Esophagus squamous epithelium (tissue), 4 donors: Measurements from ENCODE around the gene UGT1A10.
"Not testable (repeated sequence)": the region's sequence is repeated elsewhere in the genome, so short reads cannot be mapped to it uniquely, and the experiment has no call there.

Experiments
- POLR2A ChIP-seq, 4 donors: fragments of 450-650 bp; IDR thresholded peaks; one replicate each; pipeline ENCODE4 v1.6.1; 2017; ENCODE audit warnings: antibody characterized with exemption in 4 of 4, mild to moderate bottlenecking in 4 of 4, moderate library complexity in 3 of 4
- TF ChIP-seq, protein P1 (sequence below), 6 experiments: fragments of 450-650 bp in 4 of 6; fragments of 200-600 bp in 2 of 6; sonication (generic) in 2 of 6; IDR thresholded peaks; one replicate each; pipeline ENCODE4 v1.5.1; 2016 to 2019; ENCODE audit warnings: antibody characterized with exemption in 6 of 6, mild to moderate bottlenecking in 4 of 6, moderate library complexity in 4 of 6

DNA sequence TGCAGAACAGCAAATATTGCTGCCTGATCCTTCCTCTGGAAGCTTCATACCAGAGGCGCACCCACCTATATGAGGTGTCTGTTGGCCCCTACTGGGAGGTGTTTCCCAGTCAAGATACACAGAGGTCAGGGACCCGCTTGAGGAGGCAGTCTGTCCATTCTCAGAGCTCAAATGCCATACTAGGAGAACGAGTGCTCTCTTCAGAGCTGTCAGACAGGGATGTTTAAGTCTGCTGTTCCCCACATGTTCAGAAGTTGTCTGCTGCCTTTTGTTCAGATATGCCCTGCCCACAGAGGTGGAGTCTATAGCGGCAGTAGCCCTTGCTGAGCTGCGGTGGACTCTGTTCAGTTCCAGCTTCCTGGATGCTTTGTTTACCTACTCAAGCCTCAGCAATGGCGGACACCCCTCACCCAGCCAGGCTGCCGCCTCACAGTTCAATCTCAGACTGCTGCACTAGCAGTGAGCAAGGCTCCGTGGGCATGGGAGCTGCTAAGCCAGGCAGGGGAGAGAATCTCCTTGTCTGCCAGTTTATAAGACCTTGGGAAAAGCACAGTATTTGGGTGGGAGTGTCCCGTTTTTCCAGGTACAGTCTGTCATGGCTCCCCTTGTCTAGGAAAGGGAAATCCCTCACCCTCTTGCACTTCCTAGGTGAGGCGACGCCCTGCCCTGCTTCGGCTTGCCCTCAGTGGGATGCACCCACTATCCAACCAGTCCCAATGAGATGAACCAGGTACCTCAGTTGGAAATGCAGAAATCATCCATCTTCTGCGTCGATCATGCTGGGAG, 100.8 kb downstream of the UGT1A10 start:
- TF ChIP-seq POLR2A (IDR thresholded peaks at IDR 0.05) = not testable (repeated sequence)
- TF ChIP-seq, protein P1, sequence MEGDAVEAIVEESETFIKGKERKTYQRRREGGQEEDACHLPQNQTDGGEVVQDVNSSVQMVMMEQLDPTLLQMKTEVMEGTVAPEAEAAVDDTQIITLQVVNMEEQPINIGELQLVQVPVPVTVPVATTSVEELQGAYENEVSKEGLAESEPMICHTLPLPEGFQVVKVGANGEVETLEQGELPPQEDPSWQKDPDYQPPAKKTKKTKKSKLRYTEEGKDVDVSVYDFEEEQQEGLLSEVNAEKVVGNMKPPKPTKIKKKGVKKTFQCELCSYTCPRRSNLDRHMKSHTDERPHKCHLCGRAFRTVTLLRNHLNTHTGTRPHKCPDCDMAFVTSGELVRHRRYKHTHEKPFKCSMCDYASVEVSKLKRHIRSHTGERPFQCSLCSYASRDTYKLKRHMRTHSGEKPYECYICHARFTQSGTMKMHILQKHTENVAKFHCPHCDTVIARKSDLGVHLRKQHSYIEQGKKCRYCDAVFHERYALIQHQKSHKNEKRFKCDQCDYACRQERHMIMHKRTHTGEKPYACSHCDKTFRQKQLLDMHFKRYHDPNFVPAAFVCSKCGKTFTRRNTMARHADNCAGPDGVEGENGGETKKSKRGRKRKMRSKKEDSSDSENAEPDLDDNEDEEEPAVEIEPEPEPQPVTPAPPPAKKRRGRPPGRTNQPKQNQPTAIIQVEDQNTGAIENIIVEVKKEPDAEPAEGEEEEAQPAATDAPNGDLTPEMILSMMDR (IDR thresholded peaks at IDR 0.05) = not testable (repeated sequence)
